Measurements from ENCODE around the gene INMT.

- TF ChIP-seq CTCF (IDR thresholded peaks at IDR 0.05; ENCODE audit: insufficient read depth, low read length): no peak
- TF ChIP-seq POLR2AphosphoS5 (IDR thresholded peaks at IDR 0.05; ENCODE audit: low read depth): no peak
- no peak for TF ChIP-seq REST (IDR thresholded peaks at IDR 0.05; ENCODE audit: insufficient replicate concordance, low read depth)
- no peak for TF ChIP-seq SPI1 (IDR thresholded peaks at IDR 0.05; ENCODE audit: borderline replicate concordance, low read depth)
- no peak for TF ChIP-seq GABPA (IDR thresholded peaks at IDR 0.05; ENCODE audit: low read depth)
These were observed 16.3 kb upstream of the INMT start for GRCh38 chr7:30735631-30736030.

Data from HL-60 (cell line).